K562 treated with DMSO at 1 percent for 24 hours (cell line): Measurements from ENCODE around the gene ZPLD1. TPM values are rescaled to one million over a fixed set of nuclear protein-coding genes. Genes with fewer than 3 reads are reported as not detected.

Experiments
- total RNA-seq: library from RNA; unstranded; fragments of 300-600 nt; gene quantifications from 2 replicates; pipeline ENCODE4 v1.2.3, GENCODE V29; 2022; ENCODE audit warnings: low read depth; ENCODE audit not compliant: insufficient read depth

The ZPLD1 gene
- total RNA-seq, result not detected in 2 replicates

GRCh38 chr3:102434715-102435114, at the start of gene ZPLD1:
Gene ZPLD1, plus strand, starts transcription at chr3:102435015. Its CDS starts 3,473 bp downstream, at chr3:102438488.

